GM19099 (cell line): ENCODE results near the gene KCNH4.
A peak's percentile ranks its signal among the peaks of the same experiment; 100 is the strongest.

Experiments used
- POLR2A ChIP-seq: IDR thresholded peaks from 3 replicates; pipeline ENCODE4 v1.6.1; 2011; ENCODE audit warnings: low read depth; ENCODE audit not compliant: insufficient read length; ENCODE audit errors: extremely low read depth

KCNH4 gene

GRCh38 chr17:42183741-42184711 is 3.1 kb upstream of the KCNH4 start:
- TF ChIP-seq POLR2A, result peak; percentile 81

GRCh38 chr17:42182927-42183734 is 2.2 kb upstream of the KCNH4 start:
- no peak for TF ChIP-seq POLR2A

- no peak for TF ChIP-seq POLR2A
These were observed 887 bp upstream of the KCNH4 start for GRCh38 chr17:42181851-42182207.

GRCh38 chr17:42180411-42180921 is 476 bp downstream of the KCNH4 start:
- TF ChIP-seq POLR2A, result no peak

GRCh38 chr17:42179911-42180410 is 981 bp downstream of the KCNH4 start:
- TF ChIP-seq POLR2A, result no peak

- no peak for TF ChIP-seq POLR2A
These were observed 1.6 kb downstream of the KCNH4 start for GRCh38 chr17:42179335-42179734.

GRCh38 chr17:42178817-42179216 is 2.1 kb downstream of the KCNH4 start:
- TF ChIP-seq POLR2A, result peak; percentile 41

GRCh38 chr17:42177684-42178083 is 3.3 kb downstream of the KCNH4 start:
- no peak for TF ChIP-seq POLR2A

- no peak for TF ChIP-seq POLR2A
These were observed 6.7 kb downstream of the KCNH4 start for GRCh38 chr17:42174126-42174783.

GRCh38 chr17:42171831-42172230 is 9.1 kb downstream of the KCNH4 start:
- no peak for TF ChIP-seq POLR2A

- TF ChIP-seq POLR2A, result no peak
These were observed 11.6 kb downstream of the KCNH4 start for GRCh38 chr17:42169351-42169750.

- no peak for TF ChIP-seq POLR2A
These were observed 13.1 kb downstream of the KCNH4 start for GRCh38 chr17:42167807-42168206.

- no peak for TF ChIP-seq POLR2A
These were observed 14.7 kb downstream of the KCNH4 start for GRCh38 chr17:42166196-42166763.

- no peak for TF ChIP-seq POLR2A
These were observed 15.2 kb downstream of the KCNH4 start for GRCh38 chr17:42165751-42166150.

GRCh38 chr17:42163696-42164407 is 17.1 kb downstream of the KCNH4 start:
- no peak for TF ChIP-seq POLR2A

- TF ChIP-seq POLR2A, result no peak
These were observed 17.8 kb downstream of the KCNH4 start for GRCh38 chr17:42163113-42163512.
